Heart left ventricle (tissue), 13 donors: Measurements from ENCODE around the gene CGB7.

ENCODE experiments used
- POLR2A ChIP-seq, 2 donors: fragments of 450-650 bp; IDR thresholded peaks; one replicate each; pipeline ENCODE4 v1.6.1; 2017; ENCODE audit warnings: antibody characterized with exemption in 2 of 2, mild to moderate bottlenecking in 2 of 2, moderate library complexity in 2 of 2
- TF ChIP-seq, protein P1 (sequence below), 12 donors: fragments of 200-600 bp; sonication (generic) in 4 of 12; IDR thresholded peaks; one replicate each; pipeline versions ENCODE4 v1.5.0 to v1.8.0; 2018 to 2022; ENCODE audit warnings: antibody characterized with exemption in 12 of 12, mild to moderate bottlenecking in 5 of 12
- donor health status: ischemic (EF 13 %, LVEDD 7.1; RV severe dilation, severe dysfunction).
- donor health status: DM: no; HTN: yes; CAD: no.
- donor health status: DM: no; HTN: no; CAD: no.
- donor health status: ischemic (EF 25% LVEDD 6.9; RV normal size, moderate dysfunction).
- donor health status: ischemic (EF 25% LVEDD 5.7; RV mildly dilated, moderate dysfunction).
- donor health status: ischemic (EF 35%, LVEDD 5.7; RV mildly dilated, moderate dysfunction).
- donor health status: nonischemic (EF 11% LVEDD 7.7; RV severe dilation, severe dysfunction).
- donor health status: DM: yes; HTN: yes; CAD: no.
- donor health status: PGD.
- donor health status: ischemic (EF 29% LVEDD 5.4; RV normal size, mild dysfunction).
- donor health status: nonischemic (EF 23%, LVEDD 6.1; RV moderate dilation, normal function).

- no peak for TF ChIP-seq POLR2A (IDR thresholded peaks at IDR 0.05)
- TF ChIP-seq, protein P1, sequence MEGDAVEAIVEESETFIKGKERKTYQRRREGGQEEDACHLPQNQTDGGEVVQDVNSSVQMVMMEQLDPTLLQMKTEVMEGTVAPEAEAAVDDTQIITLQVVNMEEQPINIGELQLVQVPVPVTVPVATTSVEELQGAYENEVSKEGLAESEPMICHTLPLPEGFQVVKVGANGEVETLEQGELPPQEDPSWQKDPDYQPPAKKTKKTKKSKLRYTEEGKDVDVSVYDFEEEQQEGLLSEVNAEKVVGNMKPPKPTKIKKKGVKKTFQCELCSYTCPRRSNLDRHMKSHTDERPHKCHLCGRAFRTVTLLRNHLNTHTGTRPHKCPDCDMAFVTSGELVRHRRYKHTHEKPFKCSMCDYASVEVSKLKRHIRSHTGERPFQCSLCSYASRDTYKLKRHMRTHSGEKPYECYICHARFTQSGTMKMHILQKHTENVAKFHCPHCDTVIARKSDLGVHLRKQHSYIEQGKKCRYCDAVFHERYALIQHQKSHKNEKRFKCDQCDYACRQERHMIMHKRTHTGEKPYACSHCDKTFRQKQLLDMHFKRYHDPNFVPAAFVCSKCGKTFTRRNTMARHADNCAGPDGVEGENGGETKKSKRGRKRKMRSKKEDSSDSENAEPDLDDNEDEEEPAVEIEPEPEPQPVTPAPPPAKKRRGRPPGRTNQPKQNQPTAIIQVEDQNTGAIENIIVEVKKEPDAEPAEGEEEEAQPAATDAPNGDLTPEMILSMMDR (IDR thresholded peaks at IDR 0.05), result peak; percentile 20 to 62 (median 38)
These were observed 1.2 kb downstream of the CGB7 start for GRCh38 chr19:49056101-49056901.
